ENCODE measurements around the gene ARAP1.

DNA sequence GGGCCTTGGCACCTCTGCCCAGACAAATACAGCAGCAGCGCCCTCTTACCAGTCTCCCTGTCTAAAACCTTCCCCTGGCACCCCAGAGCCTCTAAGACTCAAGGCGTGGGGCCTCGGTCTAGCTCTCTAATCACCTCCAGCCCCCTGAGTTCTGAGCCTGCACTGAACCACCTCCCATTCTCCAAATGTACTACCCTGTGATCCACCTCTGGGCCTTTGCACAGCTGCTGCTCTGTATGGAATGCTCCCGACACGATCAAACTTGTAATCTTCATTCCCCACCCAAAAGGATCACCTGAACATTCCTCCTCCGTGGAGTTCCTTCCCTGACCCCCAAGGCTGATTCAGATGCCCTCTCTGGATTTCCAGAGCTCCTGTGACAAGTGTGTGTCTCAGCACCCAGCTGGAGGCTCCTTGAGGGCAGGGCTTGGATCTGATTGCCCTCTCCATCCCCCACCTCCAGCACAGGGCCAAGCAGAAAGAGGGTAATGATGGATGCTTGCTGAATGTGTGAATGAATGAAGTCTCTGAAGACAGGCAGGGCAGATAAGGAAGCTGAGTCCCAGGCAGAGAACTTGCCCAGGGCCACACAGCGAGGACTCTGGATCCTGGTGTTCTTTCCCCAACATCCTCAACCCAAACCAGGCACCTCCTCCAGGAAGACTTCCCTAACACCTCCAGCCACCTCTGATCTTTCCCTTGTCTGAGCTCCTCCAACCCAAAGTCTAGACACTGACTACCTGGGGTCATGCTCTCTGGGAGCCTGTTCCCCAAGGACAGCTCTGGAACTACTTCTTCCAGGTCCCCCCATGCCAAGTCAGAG lies 23.3 kb upstream of the ARAP1 start:
- TF ChIP-seq, protein P1, sequence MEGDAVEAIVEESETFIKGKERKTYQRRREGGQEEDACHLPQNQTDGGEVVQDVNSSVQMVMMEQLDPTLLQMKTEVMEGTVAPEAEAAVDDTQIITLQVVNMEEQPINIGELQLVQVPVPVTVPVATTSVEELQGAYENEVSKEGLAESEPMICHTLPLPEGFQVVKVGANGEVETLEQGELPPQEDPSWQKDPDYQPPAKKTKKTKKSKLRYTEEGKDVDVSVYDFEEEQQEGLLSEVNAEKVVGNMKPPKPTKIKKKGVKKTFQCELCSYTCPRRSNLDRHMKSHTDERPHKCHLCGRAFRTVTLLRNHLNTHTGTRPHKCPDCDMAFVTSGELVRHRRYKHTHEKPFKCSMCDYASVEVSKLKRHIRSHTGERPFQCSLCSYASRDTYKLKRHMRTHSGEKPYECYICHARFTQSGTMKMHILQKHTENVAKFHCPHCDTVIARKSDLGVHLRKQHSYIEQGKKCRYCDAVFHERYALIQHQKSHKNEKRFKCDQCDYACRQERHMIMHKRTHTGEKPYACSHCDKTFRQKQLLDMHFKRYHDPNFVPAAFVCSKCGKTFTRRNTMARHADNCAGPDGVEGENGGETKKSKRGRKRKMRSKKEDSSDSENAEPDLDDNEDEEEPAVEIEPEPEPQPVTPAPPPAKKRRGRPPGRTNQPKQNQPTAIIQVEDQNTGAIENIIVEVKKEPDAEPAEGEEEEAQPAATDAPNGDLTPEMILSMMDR (conservative IDR thresholded peaks at IDR 0.05 in 1 of 2, IDR thresholded peaks at IDR 0.05 in 1 of 2; ENCODE audit: extremely low read depth in 1 of 2, insufficient read depth in 1 of 2, low read depth in 1 of 2, low read length in 2 of 2): no peak
- TF ChIP-seq EZH2 (IDR thresholded peaks at IDR 0.05; ENCODE audit: borderline replicate concordance, low read length): no peak
